IMR-90 (cell line): ENCODE results near the gene WNT2B.

Source experiments
- BHLHE40 ChIP-seq: fragments of 150-350 bp; IDR thresholded peaks from 2 replicates; pipeline ENCODE4 v1.6.1; 2016; ENCODE audit warnings: mild to moderate bottlenecking, low read depth, low read length
- CEBPB ChIP-seq: IDR thresholded peaks from 2 replicates; pipeline ENCODE4 v1.6.1; 2012; ENCODE audit warnings: low read depth, low read length, improper control_type of control experiment
- CTCF ChIP-seq: conservative IDR thresholded peaks from 2 replicates; pipeline ENCODE4 v1.5.1; 2012; ENCODE audit warnings: mild to moderate bottlenecking, low read depth, low read length, improper control_type of control experiment
- ELK1 ChIP-seq: fragments of 150-350 bp; IDR thresholded peaks from 2 replicates; pipeline ENCODE4 v1.6.1; 2016; ENCODE audit warnings: low read depth, mild to moderate bottlenecking, low read length, moderate library complexity, borderline replicate concordance
- FOS ChIP-seq: fragments of 150-350 bp; IDR thresholded peaks from 2 replicates; pipeline ENCODE4 v1.6.1; 2016; ENCODE audit warnings: low read depth, low read length
- MAFK ChIP-seq: IDR thresholded peaks from 2 replicates; pipeline ENCODE4 v1.6.1; 2012; ENCODE audit warnings: low read depth, low read length, improper control_type of control experiment
- NFE2L2 ChIP-seq: fragments of 150-350 bp; IDR thresholded peaks from 2 replicates; pipeline ENCODE4 v1.6.1; 2016; ENCODE audit warnings: low read depth, mild to moderate bottlenecking, low read length
- POLR2A ChIP-seq: IDR thresholded peaks from 2 replicates; pipeline ENCODE4 v1.6.1; 2012; ENCODE audit warnings: mild to moderate bottlenecking, low read depth, low read length
- RAD21 ChIP-seq: IDR thresholded peaks from 2 replicates; pipeline ENCODE4 v1.6.1; 2012; ENCODE audit warnings: low read length, improper control_type of control experiment
- RFX5 ChIP-seq: IDR thresholded peaks from 2 replicates; pipeline ENCODE4 v1.8.0; 2012; ENCODE audit warnings: low read depth, mild to moderate bottlenecking, low read length, moderate library complexity
- SMC3 ChIP-seq: fragments of 150-350 bp; IDR thresholded peaks from 2 replicates; pipeline ENCODE4 v1.6.1; 2016; ENCODE audit warnings: low read depth, mild to moderate bottlenecking, antibody characterized with exemption, low read length, moderate library complexity
- USF2 ChIP-seq: fragments of 150-350 bp; IDR thresholded peaks from 2 replicates; pipeline ENCODE4 v1.6.1; 2017; ENCODE audit warnings: mild to moderate bottlenecking, antibody characterized with exemption, low read length, low read depth

- TF ChIP-seq SMC3 (no peak), RFX5 (no peak), CTCF (no peak), RAD21 (no peak), USF2 (no peak), POLR2A (no peak), MAFK (no peak), ELK1 (no peak), CEBPB (no peak), NFE2L2 (no peak), BHLHE40 (no peak), FOS (no peak)
These were observed 3.1 kb downstream of the WNT2B start for GRCh38 chr1:112511897-112512296.
